Body of pancreas (tissue), 4 donors: ENCODE results near the gene PCK2.

Source experiments
- POLR2A ChIP-seq, 3 donors: fragments of 450-650 bp; IDR thresholded peaks; one replicate each; pipeline ENCODE4 v1.6.1; 2016; ENCODE audit warnings: antibody characterized with exemption in 3 of 3, mild to moderate bottlenecking in 2 of 3
- TF ChIP-seq, protein P1 (sequence below), 7 experiments: fragments of 450-650 bp in 4 of 7; fragments of 200-600 bp in 3 of 7; sonication (generic) in 3 of 7; IDR thresholded peaks; one replicate each; pipeline ENCODE4 v1.5.1; 2016 to 2019; ENCODE audit warnings: antibody characterized with exemption in 7 of 7

DNA sequence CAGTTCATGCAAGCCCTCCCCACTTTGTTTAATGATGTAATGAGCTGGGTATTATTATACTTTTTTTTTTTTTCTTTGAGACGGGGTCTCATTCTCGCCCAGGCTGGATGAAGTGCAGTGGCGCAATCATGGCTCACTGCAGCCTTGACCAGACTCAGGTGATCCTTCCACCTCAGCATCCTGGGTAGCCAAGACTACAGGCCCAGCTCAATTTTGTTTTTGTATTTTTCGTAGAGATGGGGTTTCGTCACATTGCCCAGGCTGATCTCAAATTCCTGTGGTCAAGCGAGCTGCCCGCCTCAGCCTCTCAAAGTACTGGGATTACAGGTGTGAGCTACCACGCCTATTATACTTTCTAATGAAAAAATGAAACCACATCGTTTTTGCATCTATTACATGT is 15.9 kb downstream of the PCK2 start:
- TF ChIP-seq POLR2A (IDR thresholded peaks at IDR 0.05): no peak
- TF ChIP-seq, protein P1, sequence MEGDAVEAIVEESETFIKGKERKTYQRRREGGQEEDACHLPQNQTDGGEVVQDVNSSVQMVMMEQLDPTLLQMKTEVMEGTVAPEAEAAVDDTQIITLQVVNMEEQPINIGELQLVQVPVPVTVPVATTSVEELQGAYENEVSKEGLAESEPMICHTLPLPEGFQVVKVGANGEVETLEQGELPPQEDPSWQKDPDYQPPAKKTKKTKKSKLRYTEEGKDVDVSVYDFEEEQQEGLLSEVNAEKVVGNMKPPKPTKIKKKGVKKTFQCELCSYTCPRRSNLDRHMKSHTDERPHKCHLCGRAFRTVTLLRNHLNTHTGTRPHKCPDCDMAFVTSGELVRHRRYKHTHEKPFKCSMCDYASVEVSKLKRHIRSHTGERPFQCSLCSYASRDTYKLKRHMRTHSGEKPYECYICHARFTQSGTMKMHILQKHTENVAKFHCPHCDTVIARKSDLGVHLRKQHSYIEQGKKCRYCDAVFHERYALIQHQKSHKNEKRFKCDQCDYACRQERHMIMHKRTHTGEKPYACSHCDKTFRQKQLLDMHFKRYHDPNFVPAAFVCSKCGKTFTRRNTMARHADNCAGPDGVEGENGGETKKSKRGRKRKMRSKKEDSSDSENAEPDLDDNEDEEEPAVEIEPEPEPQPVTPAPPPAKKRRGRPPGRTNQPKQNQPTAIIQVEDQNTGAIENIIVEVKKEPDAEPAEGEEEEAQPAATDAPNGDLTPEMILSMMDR (IDR thresholded peaks at IDR 0.05): no peak
